ENCODE data around the gene CAMK2G.
A peak's percentile ranks its signal among the peaks of the same experiment; 100 is the strongest.

Gene CAMK2G

GRCh38 chr10:73806176-73806950 lies 68.0 kb downstream of the CAMK2G start:
- Histone ChIP-seq H3K27ac (no peak overlapping the region), H3K4me3 (no peak overlapping the region)
- no peak for DNase-seq (ENCODE audit: low spot score)
- no peak for TF ChIP-seq CTCF (IDR thresholded peaks at IDR 0.05)

- H3K4me3 ChIP-seq: no peak overlapping the region
- peak overlapping the region in 1 of 2 donors; percentile 25 for H3K27ac ChIP-seq
- TF ChIP-seq CTCF (IDR thresholded peaks at IDR 0.05): no peak
- no peak for DNase-seq (ENCODE audit: low spot score)
These were observed 70.6 kb downstream of the CAMK2G start for GRCh38 chr10:73803680-73804286.

GRCh38 chr10:73802276-73802991 lies 71.9 kb downstream of the CAMK2G start:
- DNase-seq (ENCODE audit: low spot score): no peak
- no peak for TF ChIP-seq CTCF (IDR thresholded peaks at IDR 0.05)
- Histone ChIP-seq H3K27ac (no peak overlapping the region), H3K4me3 (no peak overlapping the region)

GRCh38 chr10:73801253-73801590 lies 73.1 kb downstream of the CAMK2G start:
- no peak for TF ChIP-seq CTCF (IDR thresholded peaks at IDR 0.05)
- H3K4me3 ChIP-seq: no peak overlapping the region

GRCh38 chr10:73800560-73801252 lies 73.6 kb downstream of the CAMK2G start:
- TF ChIP-seq CTCF (IDR thresholded peaks at IDR 0.05): no peak
- no peak for DNase-seq (ENCODE audit: low spot score)
- Histone ChIP-seq H3K4me3 (no peak overlapping the region), H3K27ac (no peak overlapping the region)

More at GRCh38 chr10:73801253-73801590, 73.1 kb downstream of the CAMK2G start:
- H3K27ac ChIP-seq: no peak overlapping the region
- DNase-seq (ENCODE audit: low spot score): no peak

GRCh38 chr10:73799899-73800559 lies 74.3 kb downstream of the CAMK2G start:
- no peak for DNase-seq (ENCODE audit: low spot score)
- Histone ChIP-seq H3K4me3 (no peak overlapping the region), H3K27ac (no peak overlapping the region)
- no peak for TF ChIP-seq CTCF (IDR thresholded peaks at IDR 0.05)

Data from coronary artery (tissue), 2 donors.